ENCODE measurements around the gene TRIM31. TPM values are rescaled to one million over a fixed set of nuclear protein-coding genes. Genes with fewer than 3 reads are reported as not detected.

TRIM31 gene
- polyA plus RNA-seq, 1 donor from 2014 or later = not detected

- TF ChIP-seq REST (IDR thresholded peaks at IDR 0.05; ENCODE audit: borderline replicate concordance) (no peak), TAF1 (IDR thresholded peaks at IDR 0.05; ENCODE audit: low read depth) (no peak), CTCF (IDR thresholded peaks at IDR 0.05; ENCODE audit: poor library complexity, severe bottlenecking) (no peak), EP300 (conservative IDR thresholded peaks at IDR 0.05; ENCODE audit: poor library complexity, severe bottlenecking) (no peak)
- Histone ChIP-seq H3F3A (ENCODE audit: insufficient read depth, low read length, poor library complexity, severe bottlenecking) (no peaks in the 10 kb centered on the region), H3K4me3 (ENCODE audit: low read length) (no peak overlapping the region), H2AFZ (ENCODE audit: low read depth, low read length) (no peak overlapping the region), H3K27me3 (ENCODE audit: insufficient read depth, low read depth, low read length) (peaks cover 52% of the 10 kb centered on the region), H3K9me3 (ENCODE audit: low read length) (no peaks in the 10 kb centered on the region), H3K27ac (ENCODE audit: low read length) (no peak overlapping the region), H3K79me2 (replicated peaks; ENCODE audit: insufficient read depth, low read length) (no peaks in the 10 kb centered on the region), H3K9ac (ENCODE audit: low read length) (no peak overlapping the region), H3K4me2 (ENCODE audit: low read length) (no peak overlapping the region), H3K36me3 (ENCODE audit: insufficient read depth, low read length) (no peaks in the 10 kb centered on the region), H4K20me1 (ENCODE audit: insufficient read depth) (no peaks in the 10 kb centered on the region), H3K9me2 (ENCODE audit: insufficient read depth, low read length) (no peaks in the 10 kb centered on the region)
Measured at GRCh38 chr6:30096829-30097228, 16.1 kb downstream of the TRIM31 start.

GRCh38 chr6:30093951-30094661, 18.8 kb downstream of the TRIM31 start:
- H2AFZ ChIP-seq (ENCODE audit: low read depth, low read length) = no peak overlapping the region
- TF ChIP-seq REST (IDR thresholded peaks at IDR 0.05; ENCODE audit: borderline replicate concordance) (no peak), MXI1 (conservative IDR thresholded peaks at IDR 0.05; ENCODE audit: poor library complexity, severe bottlenecking) (no peak), TAF1 (IDR thresholded peaks at IDR 0.05; ENCODE audit: low read depth) (no peak), EZH2 (IDR thresholded peaks at IDR 0.05; ENCODE audit: borderline replicate concordance, insufficient read depth, low read length, poor library complexity, severe bottlenecking) (no peak), SMC3 (conservative IDR thresholded peaks at IDR 0.05; ENCODE audit: poor library complexity) (no peak), EP300 (conservative IDR thresholded peaks at IDR 0.05; ENCODE audit: poor library complexity, severe bottlenecking) (no peak), POLR2AphosphoS5 (IDR thresholded peaks at IDR 0.05) (no peak), RAD21 (conservative IDR thresholded peaks at IDR 0.05) (no peak)
- no peak overlapping the region for H3K4me3 ChIP-seq (ENCODE audit: low read length)
- H3K9me3 ChIP-seq (ENCODE audit: low read length) = no peaks in the 10 kb centered on the region
- H4K20me1 ChIP-seq (ENCODE audit: insufficient read depth) = no peaks in the 10 kb centered on the region
- no peaks in the 10 kb centered on the region for H3F3A ChIP-seq (ENCODE audit: insufficient read depth, low read length, poor library complexity, severe bottlenecking)
- no peak overlapping the region for H3K9ac ChIP-seq (ENCODE audit: low read length)
- H3K79me2 ChIP-seq (replicated peaks; ENCODE audit: insufficient read depth, low read length) = no peaks in the 10 kb centered on the region
- no peak overlapping the region for H3K4me2 ChIP-seq (ENCODE audit: low read length)
- H3K36me3 ChIP-seq (ENCODE audit: insufficient read depth, low read length) = no peaks in the 10 kb centered on the region
- no peak overlapping the region for H3K27ac ChIP-seq (ENCODE audit: low read length)
- no peaks in the 10 kb centered on the region for H3K9me2 ChIP-seq (ENCODE audit: insufficient read depth, low read length)
- H3K27me3 ChIP-seq (ENCODE audit: insufficient read depth, low read depth, low read length) = peaks cover 32% of the 10 kb centered on the region

Measured in neural cell (in vitro differentiated cells).